Tibial artery (tissue), 4 donors: ENCODE data around the gene SLC38A2.
"Not testable (repeated sequence)": the region's sequence is repeated elsewhere in the genome, so short reads cannot be mapped to it uniquely, and the experiment has no call there.

Source experiments
- DNase-seq, 2 donors: peaks; one replicate each; pipeline ENCODE4 v3.0.0-alpha.2; 2019
- H3K27ac ChIP-seq, 2 donors: fragments of 200-600 bp; sonication (generic) in 1 of 2; 1 replicate in 1 of 2; 2 replicates in 1 of 2; pipeline ENCODE4 v1.5.1; 2018 to 2019; ENCODE audit warnings: mild to moderate bottlenecking in 1 of 2
- H3K27me3 ChIP-seq, 2 donors: fragments of 200-600 bp; sonication (generic) in 1 of 2; one replicate each; pipeline versions ENCODE4 v1.5.1 to v1.6.0; 2016 to 2019
- H3K36me3 ChIP-seq, 3 donors: fragments of 200-600 bp; sonication (generic) in 2 of 3; one replicate each; pipeline ENCODE4 v1.5.1; 2016 to 2019; ENCODE audit warnings: mild to moderate bottlenecking in 2 of 3
- H3K4me1 ChIP-seq, 4 donors: fragments of 200-600 bp; sonication (generic) in 2 of 4; 1 replicate in 3 of 4; 2 replicates in 1 of 4; pipeline ENCODE4 v1.5.1; 2016 to 2019
- H3K4me3 ChIP-seq, 2 donors: fragments of 200-600 bp; sonication (generic) in 1 of 2; 1 replicate in 1 of 2; 2 replicates in 1 of 2; pipeline ENCODE4 v1.5.1; 2018 to 2019; ENCODE audit warnings: mild to moderate bottlenecking in 2 of 2
- H3K9me3 ChIP-seq, 3 donors: fragments of 200-600 bp; sonication (generic) in 1 of 3; one replicate each; pipeline ENCODE4 v1.5.1; 2016 to 2019
- intact Hi-C: fragments of 100-400 bp; cut with DNase I; formaldehyde crosslinking; loops from one replicate; pipeline ENCODE4 v1.15.0; 2023; ENCODE audit warnings: low total_unique reads
- TF ChIP-seq, protein P1 (sequence below), 2 experiments: fragments of 200-600 bp in 1 of 2; fragments of 450-650 bp in 1 of 2; IDR thresholded peaks; one replicate each; pipeline ENCODE4 v1.5.1; 2017 to 2019; ENCODE audit warnings: antibody characterized with exemption in 2 of 2, mild to moderate bottlenecking in 1 of 2, moderate library complexity in 1 of 2

Gene SLC38A2

DNA sequence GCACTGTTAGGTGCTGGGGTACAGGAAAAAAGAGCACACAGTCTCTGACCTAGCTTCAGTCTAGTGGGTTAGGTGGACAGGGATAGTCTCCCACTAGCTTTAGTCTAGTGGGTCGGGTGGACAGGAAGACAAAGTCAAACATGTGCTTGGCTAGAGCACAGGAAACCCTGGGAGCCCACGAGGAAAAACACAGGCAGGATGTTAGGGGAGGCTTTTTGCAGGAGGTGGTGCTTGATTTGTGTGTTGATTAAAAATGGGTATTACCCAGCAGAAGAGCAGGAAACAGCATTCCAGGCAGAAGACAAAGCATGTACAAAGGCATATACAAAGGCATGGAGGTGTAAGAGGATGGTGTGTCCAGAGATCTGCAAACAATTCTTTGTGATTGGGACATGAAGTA is 23.3 kb downstream of the SLC38A2 start:
- TF ChIP-seq, protein P1, sequence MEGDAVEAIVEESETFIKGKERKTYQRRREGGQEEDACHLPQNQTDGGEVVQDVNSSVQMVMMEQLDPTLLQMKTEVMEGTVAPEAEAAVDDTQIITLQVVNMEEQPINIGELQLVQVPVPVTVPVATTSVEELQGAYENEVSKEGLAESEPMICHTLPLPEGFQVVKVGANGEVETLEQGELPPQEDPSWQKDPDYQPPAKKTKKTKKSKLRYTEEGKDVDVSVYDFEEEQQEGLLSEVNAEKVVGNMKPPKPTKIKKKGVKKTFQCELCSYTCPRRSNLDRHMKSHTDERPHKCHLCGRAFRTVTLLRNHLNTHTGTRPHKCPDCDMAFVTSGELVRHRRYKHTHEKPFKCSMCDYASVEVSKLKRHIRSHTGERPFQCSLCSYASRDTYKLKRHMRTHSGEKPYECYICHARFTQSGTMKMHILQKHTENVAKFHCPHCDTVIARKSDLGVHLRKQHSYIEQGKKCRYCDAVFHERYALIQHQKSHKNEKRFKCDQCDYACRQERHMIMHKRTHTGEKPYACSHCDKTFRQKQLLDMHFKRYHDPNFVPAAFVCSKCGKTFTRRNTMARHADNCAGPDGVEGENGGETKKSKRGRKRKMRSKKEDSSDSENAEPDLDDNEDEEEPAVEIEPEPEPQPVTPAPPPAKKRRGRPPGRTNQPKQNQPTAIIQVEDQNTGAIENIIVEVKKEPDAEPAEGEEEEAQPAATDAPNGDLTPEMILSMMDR (IDR thresholded peaks at IDR 0.05): no peak
- peak overlapping the region in 1 of 2 donors; percentile 24 for H3K27ac ChIP-seq
- DNase-seq: no peak
- H3K27me3 ChIP-seq: no peaks in the 10 kb centered on the region
- H3K36me3 ChIP-seq: no peaks in the 10 kb centered on the region
- H3K9me3 ChIP-seq: no peaks in the 10 kb centered on the region
- intact Hi-C loops: no loop called here
- H3K4me1 ChIP-seq: peaks cover 0 to 45% (median 13%) of the 10 kb centered on the region in 4 donors
- H3K4me3 ChIP-seq: no peak overlapping the region

GRCh38 chr12:46343118-46343852 is 29.3 kb downstream of the SLC38A2 start:
- H3K27ac ChIP-seq: peak overlapping the region; percentile 8 to 49
- no peaks in the 10 kb centered on the region for H3K9me3 ChIP-seq
- H3K36me3 ChIP-seq: no peaks in the 10 kb centered on the region
- H3K4me1 ChIP-seq: peaks cover 0 to 17% (median 9%) of the 10 kb centered on the region in 4 donors
- no peak overlapping the region for H3K4me3 ChIP-seq
- TF ChIP-seq, protein P1 (IDR thresholded peaks at IDR 0.05): no peak
- H3K27me3 ChIP-seq: no peaks in the 10 kb centered on the region
- DNase-seq: no peak
- intact Hi-C loops: no loop called here

DNA sequence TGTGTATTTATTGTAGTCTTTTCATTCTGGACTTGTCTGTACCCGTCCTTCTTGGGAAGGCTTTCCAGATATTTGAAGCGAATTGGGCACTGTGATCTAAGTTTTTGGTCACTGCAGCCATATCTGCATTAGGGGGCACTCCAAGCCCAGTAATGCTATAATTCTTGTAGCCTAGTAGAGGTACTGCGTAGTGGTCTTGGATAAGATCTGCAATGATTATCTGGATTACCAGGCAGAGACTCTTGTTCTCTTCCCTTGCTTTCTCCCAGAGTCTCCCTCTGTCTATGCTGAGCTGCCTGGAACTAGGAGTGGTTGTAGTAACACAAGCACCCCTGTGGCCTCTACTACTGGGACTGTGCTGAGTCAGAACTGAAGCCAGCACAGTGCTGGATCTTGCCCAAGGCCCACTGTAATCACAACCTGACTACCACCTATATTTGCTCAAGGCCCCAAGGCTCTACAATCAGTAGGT is 30.0 kb downstream of the SLC38A2 start:
- no peak overlapping the region for H3K4me3 ChIP-seq
- no peaks in the 10 kb centered on the region for H3K36me3 ChIP-seq
- TF ChIP-seq, protein P1 (IDR thresholded peaks at IDR 0.05): peak; percentile 48 to 57
- peaks cover 0 to 17% (median 9%) of the 10 kb centered on the region in 4 donors for H3K4me1 ChIP-seq
- H3K9me3 ChIP-seq: no peaks in the 10 kb centered on the region
- DNase-seq: peak in 1 of 2 donors; percentile 63
- intact Hi-C loops: no loop called here
- H3K27ac ChIP-seq: peak overlapping the region; percentile 8 to 49
- H3K27me3 ChIP-seq: no peaks in the 10 kb centered on the region

DNA sequence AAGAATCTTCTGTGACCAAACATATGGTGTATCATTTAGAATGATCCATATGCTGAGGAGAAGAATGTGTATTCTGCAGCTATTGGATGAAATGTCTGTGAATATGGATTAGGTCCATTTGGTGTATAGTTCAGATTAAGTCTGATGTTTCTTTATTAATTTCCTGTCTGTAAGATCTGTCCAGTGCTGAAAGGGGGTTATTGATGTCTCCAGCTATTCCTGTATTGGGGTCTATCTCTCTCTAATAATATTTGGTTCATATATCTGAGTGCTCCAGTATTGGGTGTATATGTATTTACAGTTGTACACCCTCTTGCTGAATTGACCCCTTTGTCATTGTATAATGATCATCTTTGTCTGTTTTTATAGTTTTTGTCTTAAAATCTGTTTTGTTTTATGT is 33.5 kb downstream of the SLC38A2 start:
- Histone ChIP-seq H3K27me3 (no peaks in the 10 kb centered on the region), H3K36me3 (no peaks in the 10 kb centered on the region), H3K4me1 (peaks cover 0 to 17% (median 9%) of the 10 kb centered on the region in 4 donors), H3K9me3 (no peaks in the 10 kb centered on the region), H3K27ac (no peak overlapping the region), H3K4me3 (no peak overlapping the region)
- TF ChIP-seq, protein P1 (IDR thresholded peaks at IDR 0.05): no peak
- DNase-seq: no peak
- intact Hi-C loops: no loop called here

DNA sequence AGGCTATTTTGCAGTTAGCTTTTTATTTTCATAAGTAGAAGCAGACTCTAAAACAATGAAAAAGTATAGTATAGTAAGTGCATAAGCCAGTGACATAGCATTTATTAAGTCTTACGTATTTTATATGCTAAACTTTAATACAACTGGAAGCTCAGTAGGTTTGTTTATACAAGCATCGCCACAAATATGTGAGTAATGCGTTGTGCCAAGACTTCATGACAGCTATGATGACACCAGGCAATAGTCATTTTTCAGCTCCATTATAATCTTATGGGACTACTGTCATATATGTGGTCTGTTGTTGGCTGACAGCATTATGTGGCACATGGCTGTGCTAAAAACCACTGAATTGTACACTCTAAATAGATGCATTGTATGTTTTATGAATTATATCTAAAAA is 40.3 kb downstream of the SLC38A2 start:
- intact Hi-C loops: no loop called here
- H3K9me3 ChIP-seq: peaks cover 0 to 9% (median 0%) of the 10 kb centered on the region in 3 donors
- H3K27ac ChIP-seq: no peak overlapping the region
- no peaks in the 10 kb centered on the region for H3K4me1 ChIP-seq
- TF ChIP-seq, protein P1 (IDR thresholded peaks at IDR 0.05): no peak
- H3K36me3 ChIP-seq: no peaks in the 10 kb centered on the region
- H3K4me3 ChIP-seq: no peak overlapping the region
- DNase-seq: no peak
- no peaks in the 10 kb centered on the region for H3K27me3 ChIP-seq

- DNase-seq, H3K4me3 ChIP-seq, H3K9me3 ChIP-seq, H3K27me3 ChIP-seq, H3K27ac ChIP-seq, intact Hi-C loops, H3K4me1 ChIP-seq, H3K36me3 ChIP-seq: not testable (repeated sequence)
Measured at GRCh38 chr12:46325075-46325474, 47.5 kb downstream of the SLC38A2 start.
